ENCODE results near the gene TACR2. TPM values are rescaled to one million over a fixed set of nuclear protein-coding genes. Genes with fewer than 3 reads are reported as not detected.

The TACR2 gene
- total and polyA plus RNA-seq, 2 donors (not counting 3 experiments of a cell fraction or from before 2014, with no cell fraction given): 0.19 TPM; not detected in 1

- no peak for FAIRE-seq
- TF ChIP-seq GATA2 (IDR thresholded peaks at IDR 0.05; ENCODE audit: insufficient read depth, insufficient read length, low read depth, low read length) (no peak), EZH2 (IDR thresholded peaks at IDR 0.05; ENCODE audit: borderline replicate concordance, low read depth, low read length, severe bottlenecking) (no peak), FOS (IDR thresholded peaks at IDR 0.05; ENCODE audit: borderline replicate concordance, insufficient read depth, low read length) (no peak), JUN (IDR thresholded peaks at IDR 0.05; ENCODE audit: borderline replicate concordance, insufficient read depth, insufficient read length, low read depth) (no peak), POLR2A (IDR thresholded peaks at IDR 0.05; ENCODE audit: low read depth, low read length) (no peak), CTCF (IDR thresholded peaks at IDR 0.05; ENCODE audit: extremely low read depth in 1 of 2, insufficient read depth in 1 of 2, low read depth in 1 of 2, low read length in 2 of 2) (no peak)
- Histone ChIP-seq H3K4me2 (ENCODE audit: insufficient read depth, low read length) (no peak overlapping the region), H3K4me1 (ENCODE audit: control insufficient read depth, extremely low read depth, insufficient read depth, low read length) (peaks cover 4% of the 10 kb centered on the region), H3K9me3 (replicated peaks; ENCODE audit: control insufficient read depth, insufficient read depth, low read length) (no peaks in the 10 kb centered on the region), H3K9me1 (replicated peaks; ENCODE audit: control insufficient read depth, extremely low read depth, insufficient read depth, low read length) (no peaks in the 10 kb centered on the region), H3K27me3 (ENCODE audit: control insufficient read depth in 2 of 2, insufficient read depth in 2 of 2, low read length in 2 of 2) (no peaks in the 10 kb centered on the region), H2AFZ (ENCODE audit: low read depth, low read length) (no peak overlapping the region), H3K27ac (ENCODE audit: insufficient read depth, low read depth, low read length) (no peak overlapping the region), H3K9ac (replicated peaks; ENCODE audit: extremely low read depth, insufficient read depth, low read length) (no peak overlapping the region), H4K20me1 (replicated peaks; ENCODE audit: control insufficient read depth, extremely low read depth, insufficient read depth, low read length) (no peaks in the 10 kb centered on the region), H3K79me2 (ENCODE audit: control insufficient read depth, insufficient read depth, low read length) (no peaks in the 10 kb centered on the region), H3K4me3 (replicated peaks in 1 of 3; ENCODE audit: insufficient read depth in 1 of 3, low read depth in 1 of 3, low read length in 3 of 3) (no peak overlapping the region), H3K36me3 (ENCODE audit: control insufficient read depth in 2 of 2, extremely low read depth in 1 of 2, insufficient read depth in 2 of 2, low read length in 2 of 2) (peaks cover 22% of the 10 kb centered on the region in 2 experiments)
- dilution Hi-C loops (cut with MboI; ENCODE audit: extremely low pct_ligation_motif_present, low sequenced_read_pairs) (loop anchor here (25.0 kb wide), 1 partner anchor 150 kb away; no protein-coding TSS in a partner anchor), intact Hi-C loops (cut with micrococcal nuclease) (no loop called here)
- no peak for DNase-seq (ENCODE audit: low read depth, low spot score)
- BruUV-seq (replicated peaks): no TSS peak
- ChIA-PET CTCF (interaction anchor here (1.0 kb wide), 1 partner anchor 149 kb away, joined by 3 read pairs; no protein-coding TSS in a partner anchor), POLR2A (no interaction called here)
Measured at GRCh38 chr10:69387500-69387899, 29.2 kb downstream of the TACR2 start.

Measured in endothelial cell of umbilical vein (primary cell).